ENCODE measurements around the gene EPOP. TPM values are rescaled to one million over a fixed set of nuclear protein-coding genes. Genes with fewer than 3 reads are reported as not detected.

The EPOP gene
- polyA plus RNA-seq, 1 experiment: 0.17 TPM

- ChIA-PET CTCF (no interaction called here), POLR2A (no interaction called here)
- H3K27ac ChIP-seq (ENCODE audit: low read depth, low read length): peak overlapping the region; percentile 65
- H3K27me3 ChIP-seq (ENCODE audit: control insufficient read depth, insufficient read depth, low read length): peaks cover under 1% of the 10 kb centered on the region
- no peak for DNase-seq (ENCODE audit: low read depth, low spot score)
- TF ChIP-seq, protein P1, sequence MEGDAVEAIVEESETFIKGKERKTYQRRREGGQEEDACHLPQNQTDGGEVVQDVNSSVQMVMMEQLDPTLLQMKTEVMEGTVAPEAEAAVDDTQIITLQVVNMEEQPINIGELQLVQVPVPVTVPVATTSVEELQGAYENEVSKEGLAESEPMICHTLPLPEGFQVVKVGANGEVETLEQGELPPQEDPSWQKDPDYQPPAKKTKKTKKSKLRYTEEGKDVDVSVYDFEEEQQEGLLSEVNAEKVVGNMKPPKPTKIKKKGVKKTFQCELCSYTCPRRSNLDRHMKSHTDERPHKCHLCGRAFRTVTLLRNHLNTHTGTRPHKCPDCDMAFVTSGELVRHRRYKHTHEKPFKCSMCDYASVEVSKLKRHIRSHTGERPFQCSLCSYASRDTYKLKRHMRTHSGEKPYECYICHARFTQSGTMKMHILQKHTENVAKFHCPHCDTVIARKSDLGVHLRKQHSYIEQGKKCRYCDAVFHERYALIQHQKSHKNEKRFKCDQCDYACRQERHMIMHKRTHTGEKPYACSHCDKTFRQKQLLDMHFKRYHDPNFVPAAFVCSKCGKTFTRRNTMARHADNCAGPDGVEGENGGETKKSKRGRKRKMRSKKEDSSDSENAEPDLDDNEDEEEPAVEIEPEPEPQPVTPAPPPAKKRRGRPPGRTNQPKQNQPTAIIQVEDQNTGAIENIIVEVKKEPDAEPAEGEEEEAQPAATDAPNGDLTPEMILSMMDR (IDR thresholded peaks at IDR 0.05; ENCODE audit: low read depth, low read length): no peak
- H3K4me3 ChIP-seq (ENCODE audit: low read depth, low read length): peak overlapping the region; percentile 71
- H3K9me3 ChIP-seq (ENCODE audit: control insufficient read depth, insufficient read depth, low read length): no peaks in the 10 kb centered on the region; the same call in 1 of the 2 replicates
Measured at GRCh38 chr17:38702916-38703741, 28.4 kb upstream of the EPOP start.

GRCh38 chr17:38702166-38702915 is 27.6 kb upstream of the EPOP start:
- DNase-seq (ENCODE audit: low read depth, low spot score): peak; percentile 55
- TF ChIP-seq, protein P1 (IDR thresholded peaks at IDR 0.05; ENCODE audit: low read depth, low read length): no peak
- peaks cover 3% of the 10 kb centered on the region for H3K27me3 ChIP-seq (ENCODE audit: control insufficient read depth, insufficient read depth, low read length)
- no peaks in the 10 kb centered on the region; the same call in 1 of the 2 replicates for H3K9me3 ChIP-seq (ENCODE audit: control insufficient read depth, insufficient read depth, low read length)
- peak overlapping the region; percentile 71 for H3K4me3 ChIP-seq (ENCODE audit: low read depth, low read length)
- H3K27ac ChIP-seq (ENCODE audit: low read depth, low read length): peak overlapping the region; percentile 77
- POLR2A ChIA-PET: no interaction called here
- CTCF ChIA-PET: interaction anchor here (0.7 kb wide), 1 partner anchor 44 kb away, joined by 3 read pairs; no protein-coding TSS in a partner anchor

DNA sequence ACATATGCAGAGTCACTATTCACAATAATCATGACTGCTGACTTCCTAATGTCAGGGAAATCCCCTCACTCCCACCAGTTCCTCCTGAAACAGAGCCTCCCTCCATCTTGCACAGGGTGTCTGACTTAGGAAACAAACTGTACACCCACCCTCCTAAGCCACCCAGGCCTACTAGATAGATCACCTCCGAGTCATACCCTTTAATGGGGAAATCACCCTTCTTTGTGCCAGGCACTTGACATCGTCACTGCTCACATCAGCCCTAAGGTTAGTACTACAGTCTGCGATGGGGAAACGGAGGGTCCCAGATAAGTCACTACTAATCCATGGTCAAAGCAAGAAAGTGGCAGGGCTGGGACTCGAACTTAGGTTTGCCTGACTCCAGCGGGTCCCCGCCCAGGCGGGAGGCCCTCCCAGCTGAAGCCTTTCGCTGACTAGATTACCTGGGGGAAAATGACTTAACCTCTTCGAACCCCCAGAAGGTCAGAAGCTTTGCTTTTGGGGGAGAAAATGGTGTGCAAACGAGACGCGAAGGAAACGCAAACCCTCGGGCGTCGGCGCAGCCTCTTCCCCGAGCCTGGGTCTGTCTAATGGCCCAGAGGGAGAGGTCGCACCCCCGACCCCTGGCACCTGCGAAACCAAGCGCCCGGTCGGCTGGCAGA is 26.9 kb upstream of the EPOP start:
- CTCF ChIA-PET: interaction anchor here (0.7 kb wide), 1 partner anchor 43 kb away, joined by 3 read pairs; no protein-coding TSS in a partner anchor
- POLR2A ChIA-PET: interaction anchor here (0.7 kb wide), 1 partner anchor 119 kb away, joined by 3 read pairs; no protein-coding TSS in a partner anchor
- Histone ChIP-seq H3K9me3 (ENCODE audit: control insufficient read depth, insufficient read depth, low read length) (no peaks in the 10 kb centered on the region; the same call in 1 of the 2 replicates), H3K27ac (ENCODE audit: low read depth, low read length) (peak overlapping the region; percentile 77), H3K4me3 (ENCODE audit: low read depth, low read length) (peak overlapping the region; percentile 64), H3K27me3 (ENCODE audit: control insufficient read depth, insufficient read depth, low read length) (peaks cover 3% of the 10 kb centered on the region)
- TF ChIP-seq, protein P1 (IDR thresholded peaks at IDR 0.05; ENCODE audit: low read depth, low read length): no peak
- DNase-seq (ENCODE audit: low read depth, low spot score): no peak

DNA sequence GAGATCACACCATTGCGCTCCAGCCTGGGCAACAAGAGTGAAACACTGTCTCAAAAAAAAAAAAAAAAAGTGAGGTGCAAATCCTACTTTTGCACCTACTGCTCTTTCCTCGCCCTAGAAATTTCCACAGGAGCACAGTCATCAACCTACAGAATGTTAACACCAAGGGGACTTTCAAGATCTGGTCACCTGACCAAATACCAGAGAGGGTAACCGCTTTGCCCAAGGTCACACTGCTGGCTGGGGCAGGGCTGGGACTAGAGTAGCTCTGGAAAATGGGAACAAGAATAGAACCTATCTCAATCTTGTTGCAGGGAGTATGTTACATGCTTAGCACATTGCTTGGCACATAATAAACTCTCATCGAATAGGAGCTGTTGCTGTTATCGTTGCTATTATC is 24.0 kb upstream of the EPOP start:
- DNase-seq (ENCODE audit: low read depth, low spot score): no peak
- ChIA-PET POLR2A (no interaction called here), CTCF (no interaction called here)
- TF ChIP-seq, protein P1 (IDR thresholded peaks at IDR 0.05; ENCODE audit: low read depth, low read length): no peak
- Histone ChIP-seq H3K27me3 (ENCODE audit: control insufficient read depth, insufficient read depth, low read length) (peaks cover 3% of the 10 kb centered on the region), H3K9me3 (ENCODE audit: control insufficient read depth, insufficient read depth, low read length) (no peaks in the 10 kb centered on the region), H3K4me3 (ENCODE audit: low read depth, low read length) (no peak overlapping the region), H3K27ac (ENCODE audit: low read depth, low read length) (no peak overlapping the region)
